Liver (tissue), 9 donors: ENCODE data around the gene GABRR1. TPM values are rescaled to one million over a fixed set of nuclear protein-coding genes. Genes with fewer than 3 reads are reported as not detected.

ENCODE experiments used
- DNase-seq: peaks from one replicate; pipeline ENCODE4 v3.0.0-alpha.2; 2017; ENCODE audit warnings: low spot score
- H3K27ac ChIP-seq, 2 donors: one replicate each; pipeline ENCODE4 v1.7.0; 2013; ENCODE audit warnings: inconsistent platforms in 2 of 2, low read length in 2 of 2, control low read depth in 1 of 2, low read depth in 1 of 2, mild to moderate bottlenecking in 1 of 2
- H3K27me3 ChIP-seq, 4 donors: one replicate each; pipeline versions ENCODE4 v1.6.1 to v1.7.0; 2013; ENCODE audit warnings: low read length in 3 of 4, inconsistent platforms in 1 of 4, mild to moderate bottlenecking in 1 of 4, moderate library complexity in 1 of 4; ENCODE audit not compliant: control insufficient read depth in 4 of 4, insufficient read depth in 4 of 4
- H3K36me3 ChIP-seq, 4 donors: one replicate each; pipeline versions ENCODE4 v1.6.1 to v1.7.0; 2013; ENCODE audit warnings: low read length in 3 of 4, mild to moderate bottlenecking in 3 of 4, low read depth in 1 of 4, moderate library complexity in 1 of 4; ENCODE audit not compliant: control insufficient read depth in 4 of 4, insufficient read depth in 3 of 4
- H3K4me1 ChIP-seq, 4 donors: one replicate each; pipeline versions ENCODE4 v1.6.1 to v1.7.0; 2013; ENCODE audit warnings: low read length in 3 of 4, mild to moderate bottlenecking in 3 of 4, moderate library complexity in 1 of 4; ENCODE audit not compliant: control insufficient read depth in 4 of 4, insufficient read depth in 4 of 4
- H3K4me3 ChIP-seq, 3 donors: one replicate each; pipeline versions ENCODE4 v1.6.1 to v1.7.0; 2013; ENCODE audit warnings: low read length in 3 of 3, control low read depth in 1 of 3, low read depth in 1 of 3, mild to moderate bottlenecking in 1 of 3
- H3K9ac ChIP-seq, 2 donors: one replicate each; pipeline ENCODE4 v1.7.0; 2013; ENCODE audit warnings: low read length in 2 of 2, mild to moderate bottlenecking in 2 of 2, moderate library complexity in 2 of 2, control low read depth in 1 of 2, low read depth in 1 of 2
- H3K9me3 ChIP-seq, 4 donors: one replicate each; pipeline versions ENCODE4 v1.6.1 to v1.7.0; 2013; ENCODE audit warnings: low read length in 3 of 4; ENCODE audit not compliant: control insufficient read depth in 4 of 4
- EGR1 ChIP-seq, 2 donors: IDR thresholded peaks; 2 replicates each; pipeline ENCODE4 v1.6.1; 2016 to 2018; ENCODE audit warnings: antibody characterized with exemption in 2 of 2, low read depth in 2 of 2
- GABPA ChIP-seq, 2 donors: IDR thresholded peaks in 1 of 2; conservative IDR thresholded peaks in 1 of 2; 2 replicates each; pipeline ENCODE4 v1.6.1; 2016; ENCODE audit warnings: antibody characterized with exemption in 2 of 2, mild to moderate bottlenecking in 1 of 2, moderate library complexity in 1 of 2
- HNF4A ChIP-seq, 2 donors: conservative IDR thresholded peaks; 2 replicates each; pipeline ENCODE4 v1.6.1; 2016; ENCODE audit warnings: antibody characterized with exemption in 2 of 2, mild to moderate bottlenecking in 2 of 2
- HNF4G ChIP-seq: IDR thresholded peaks from 2 replicates; pipeline ENCODE4 v1.6.1; 2016; ENCODE audit warnings: antibody characterized with exemption
- JUND ChIP-seq, 2 donors: IDR thresholded peaks; 2 replicates each; pipeline ENCODE4 v1.6.1; 2016; ENCODE audit warnings: antibody characterized with exemption in 2 of 2
- NR2F2 ChIP-seq: IDR thresholded peaks from 2 replicates; pipeline ENCODE4 v1.6.1; 2016; ENCODE audit warnings: antibody characterized with exemption
- RAD21 ChIP-seq, 2 donors: IDR thresholded peaks; 2 replicates each; pipeline ENCODE4 v1.6.1; 2016; ENCODE audit warnings: antibody characterized with exemption in 2 of 2, mild to moderate bottlenecking in 2 of 2
- RXRA ChIP-seq, 2 donors: IDR thresholded peaks; 2 replicates each; pipeline ENCODE4 v1.6.1; 2017 to 2018; ENCODE audit warnings: antibody characterized with exemption in 2 of 2, mild to moderate bottlenecking in 1 of 2
- SP1 ChIP-seq: IDR thresholded peaks from 2 replicates; pipeline ENCODE4 v1.6.1; 2018; ENCODE audit warnings: antibody characterized with exemption, mild to moderate bottlenecking
- TAF1 ChIP-seq: conservative IDR thresholded peaks from 2 replicates; pipeline ENCODE4 v1.6.1; 2016; ENCODE audit warnings: antibody characterized with exemption, mild to moderate bottlenecking
- YY1 ChIP-seq: IDR thresholded peaks from 2 replicates; pipeline ENCODE4 v1.6.1; 2016; ENCODE audit warnings: antibody characterized with exemption, mild to moderate bottlenecking
- WGBS: extraction: QIAGEN DNeasy Blood & Tissue Kit; methylation state at CpG from one replicate; pipeline ENCODE4 v1.1.7; 2013; 5-methylcytosine and 5-hydroxymethylcytosine counted together
- polyA plus RNA-seq, 2 donors: library from polyadenylated mRNA; stranded (reverse) in 1 of 2; unstranded in 1 of 2; fragments of 200-250 nt in 1 of 2; fragments of >200 nt in 1 of 2; fragmentation: Nextera tagmentation in 1 of 2; extraction: Ambion mirVana in 1 of 2; gene quantifications; one replicate each; pipeline versions ENCODE4 v1.2.1 to v1.2.3, GENCODE V29; 2013 to 2015
- total RNA-seq, 2 donors: library from RNA; depleted of rRNA; stranded (reverse); fragments of >200 nt; gene quantifications; one replicate each; pipeline ENCODE4 v1.2.3, GENCODE V29; 2014
- TF ChIP-seq, protein P1 (sequence below): fragments of 150-350 bp; IDR thresholded peaks from 2 replicates; pipeline ENCODE4 v1.5.1; 2017; ENCODE audit warnings: improper control_type of control experiment, low read depth, low read length; ENCODE audit not compliant: missing input control
- TF ChIP-seq, protein P2 (sequence below): IDR thresholded peaks from 2 replicates; pipeline ENCODE4 v1.6.1; 2016; ENCODE audit warnings: antibody characterized with exemption
- TF ChIP-seq, protein P3 (sequence below): IDR thresholded peaks from 2 replicates; pipeline ENCODE4 v1.6.1; 2016; ENCODE audit warnings: antibody characterized with exemption
- donor health status: healthy.
- donor health status: healthy.
- donor health status: healthy.
- donor health status: healthy.
- donor health status: healthy.

The GABRR1 gene
- total and polyA plus RNA-seq, 4 donors = not detected

DNA sequence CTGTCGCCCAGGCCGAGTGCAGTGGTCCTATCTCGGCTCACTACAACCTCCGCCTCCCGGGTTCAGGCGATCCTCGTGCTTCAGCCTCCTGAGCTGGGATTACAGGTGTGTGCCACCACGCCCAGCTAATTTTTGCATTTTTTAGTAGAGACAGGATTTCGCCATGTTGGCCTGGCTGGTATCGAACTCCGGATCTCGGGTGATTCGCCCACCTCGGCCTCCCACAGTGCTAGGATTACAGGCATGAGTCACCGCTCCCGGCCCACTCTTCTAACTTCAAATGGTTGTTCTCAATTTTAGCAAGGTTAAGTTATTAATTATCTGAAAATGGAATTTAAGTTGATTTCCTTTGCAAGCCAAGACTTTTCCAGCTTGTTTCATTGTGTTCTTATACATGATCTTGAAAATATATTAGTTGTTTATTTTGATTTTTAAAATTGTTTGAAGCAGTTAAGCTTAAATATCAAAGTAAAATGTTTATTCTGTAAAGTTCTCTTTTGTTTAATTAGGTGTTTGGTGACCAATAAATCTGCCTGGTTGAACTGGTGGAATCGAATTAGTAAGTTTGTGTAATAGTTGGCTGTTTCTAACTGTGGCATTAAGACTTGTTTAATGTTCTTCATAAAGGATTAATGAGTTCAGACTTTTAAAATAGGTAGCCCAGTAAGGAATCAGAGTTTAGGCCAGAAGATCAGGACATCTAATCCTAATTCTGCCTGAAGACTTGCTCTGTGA is 69.0 kb downstream of the GABRR1 start:
- H3K9ac ChIP-seq = no peak overlapping the region
- H3K9me3 ChIP-seq = no peaks in the 10 kb centered on the region
- peaks cover 0 to 12% (median 4%) of the 10 kb centered on the region in 4 donors for H3K4me1 ChIP-seq
- H3K27me3 ChIP-seq = no peaks in the 10 kb centered on the region
- 93% methylated on average over 17 of the region's 17 CpGs for WGBS
- no peak overlapping the region for H3K27ac ChIP-seq
- no peak overlapping the region for H3K4me3 ChIP-seq
- TF ChIP-seq NR2F2 (no peak), RXRA (IDR thresholded peaks at IDR 0.05) (no peak), SP1 (no peak), HNF4A (conservative IDR thresholded peaks at IDR 0.05) (no peak), GABPA (IDR thresholded peaks at IDR 0.05 in 1 of 2, conservative IDR thresholded peaks at IDR 0.05 in 1 of 2) (no peak), TAF1 (no peak), RAD21 (IDR thresholded peaks at IDR 0.05) (no peak), EGR1 (IDR thresholded peaks at IDR 0.05; ENCODE audit: low read depth in 2 of 2) (no peak)
- TF ChIP-seq, protein P1, sequence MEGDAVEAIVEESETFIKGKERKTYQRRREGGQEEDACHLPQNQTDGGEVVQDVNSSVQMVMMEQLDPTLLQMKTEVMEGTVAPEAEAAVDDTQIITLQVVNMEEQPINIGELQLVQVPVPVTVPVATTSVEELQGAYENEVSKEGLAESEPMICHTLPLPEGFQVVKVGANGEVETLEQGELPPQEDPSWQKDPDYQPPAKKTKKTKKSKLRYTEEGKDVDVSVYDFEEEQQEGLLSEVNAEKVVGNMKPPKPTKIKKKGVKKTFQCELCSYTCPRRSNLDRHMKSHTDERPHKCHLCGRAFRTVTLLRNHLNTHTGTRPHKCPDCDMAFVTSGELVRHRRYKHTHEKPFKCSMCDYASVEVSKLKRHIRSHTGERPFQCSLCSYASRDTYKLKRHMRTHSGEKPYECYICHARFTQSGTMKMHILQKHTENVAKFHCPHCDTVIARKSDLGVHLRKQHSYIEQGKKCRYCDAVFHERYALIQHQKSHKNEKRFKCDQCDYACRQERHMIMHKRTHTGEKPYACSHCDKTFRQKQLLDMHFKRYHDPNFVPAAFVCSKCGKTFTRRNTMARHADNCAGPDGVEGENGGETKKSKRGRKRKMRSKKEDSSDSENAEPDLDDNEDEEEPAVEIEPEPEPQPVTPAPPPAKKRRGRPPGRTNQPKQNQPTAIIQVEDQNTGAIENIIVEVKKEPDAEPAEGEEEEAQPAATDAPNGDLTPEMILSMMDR = no peak
- H3K36me3 ChIP-seq = peaks cover 0 to 1% (median 0%) of the 10 kb centered on the region in 4 donors
- no peak for DNase-seq

DNA sequence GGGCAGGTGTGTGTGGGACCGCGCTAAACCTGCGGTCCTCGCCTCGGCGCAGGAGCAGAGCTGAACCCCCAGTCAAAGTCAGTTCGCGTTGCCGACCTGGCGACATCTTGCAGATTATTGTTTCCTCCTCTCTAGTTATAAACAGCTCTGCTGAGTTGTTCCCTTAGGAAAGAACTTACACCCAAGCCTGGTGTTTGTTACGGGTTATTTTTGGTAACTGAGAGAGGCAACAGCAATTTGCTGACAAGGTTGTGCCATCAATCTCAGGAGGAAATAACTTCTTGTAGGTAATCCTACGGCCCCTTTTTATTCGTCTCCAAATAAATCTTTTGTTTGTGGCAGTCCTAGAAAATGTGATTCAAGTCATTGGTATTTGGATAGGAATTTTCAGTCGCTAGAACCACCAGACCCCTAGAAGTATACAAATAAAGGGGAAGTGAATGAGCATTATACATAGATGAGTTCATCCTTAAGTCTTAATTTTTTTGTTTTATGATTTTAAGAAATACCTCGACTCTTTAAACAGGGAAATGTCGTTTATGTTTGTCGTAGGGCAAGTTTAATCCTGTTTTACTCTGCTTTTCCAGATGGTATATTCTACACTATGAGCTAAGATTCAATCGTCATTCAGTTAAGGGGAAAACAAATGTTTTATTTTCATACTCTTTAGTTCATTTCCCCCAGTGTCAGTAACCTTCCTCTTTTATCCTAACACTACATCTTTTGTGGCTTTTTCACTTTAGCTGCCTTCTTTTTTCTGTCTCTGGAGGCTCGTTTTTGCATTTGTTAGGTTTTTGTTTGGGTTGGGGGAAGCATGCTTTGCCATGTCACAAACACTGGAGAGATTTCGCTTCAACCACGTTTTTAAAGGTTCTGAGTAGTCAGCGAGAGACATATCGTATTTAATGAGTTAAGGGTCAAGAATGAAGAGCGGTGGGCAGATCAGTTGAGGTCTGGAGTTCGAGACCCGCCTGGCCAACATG is 70.1 kb downstream of the GABRR1 start:
- TF ChIP-seq JUND (IDR thresholded peaks at IDR 0.05) (no peak), HNF4G (no peak), EGR1 (IDR thresholded peaks at IDR 0.05; ENCODE audit: low read depth in 2 of 2) (no peak)
- TF ChIP-seq, protein P2, sequence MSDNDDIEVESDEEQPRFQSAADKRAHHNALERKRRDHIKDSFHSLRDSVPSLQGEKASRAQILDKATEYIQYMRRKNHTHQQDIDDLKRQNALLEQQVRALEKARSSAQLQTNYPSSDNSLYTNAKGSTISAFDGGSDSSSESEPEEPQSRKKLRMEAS = no peak
- no peak for DNase-seq
- Histone ChIP-seq H3K9me3 (no peaks in the 10 kb centered on the region), H3K27ac (peak overlapping the region; percentile 77 to 86), H3K4me1 (peaks cover 0 to 12% (median 4%) of the 10 kb centered on the region in 4 donors), H3K27me3 (no peaks in the 10 kb centered on the region), H3K4me3 (peak overlapping the region; percentile 50 to 97 (median 82)), H3K36me3 (peaks cover 0 to 1% (median 0%) of the 10 kb centered on the region in 4 donors), H3K9ac (peak overlapping the region; percentile 42 to 59)
- WGBS = 38% methylated on average over 26 of the region's 26 CpGs

- peaks cover 0 to 12% (median 4%) of the 10 kb centered on the region in 4 donors for H3K4me1 ChIP-seq
- peak within 1 kb of the TSS; percentile 77 to 86 for H3K27ac ChIP-seq
- H3K9me3 ChIP-seq = no peaks in the 10 kb centered on the region
- DNase-seq = peak; percentile 74
- no peaks in the 10 kb centered on the region for H3K27me3 ChIP-seq
- peak within 1 kb of the TSS; percentile 50 to 97 (median 82) for H3K4me3 ChIP-seq
- peak within 1 kb of the TSS; percentile 59 to 77 for H3K9ac ChIP-seq
- WGBS = under 1% methylated on average over 102 of the region's 102 CpGs
- no peaks in the 10 kb centered on the region for H3K36me3 ChIP-seq
- TF ChIP-seq YY1 (no peak), GABPA (IDR thresholded peaks at IDR 0.05 in 1 of 2, conservative IDR thresholded peaks at IDR 0.05 in 1 of 2) (no peak), RAD21 (IDR thresholded peaks at IDR 0.05) (no peak), RXRA (IDR thresholded peaks at IDR 0.05) (no peak), HNF4A (conservative IDR thresholded peaks at IDR 0.05) (no peak), TAF1 (no peak), NR2F2 (no peak)
- TF ChIP-seq, protein P1 = no peak
- TF ChIP-seq, protein P3, sequence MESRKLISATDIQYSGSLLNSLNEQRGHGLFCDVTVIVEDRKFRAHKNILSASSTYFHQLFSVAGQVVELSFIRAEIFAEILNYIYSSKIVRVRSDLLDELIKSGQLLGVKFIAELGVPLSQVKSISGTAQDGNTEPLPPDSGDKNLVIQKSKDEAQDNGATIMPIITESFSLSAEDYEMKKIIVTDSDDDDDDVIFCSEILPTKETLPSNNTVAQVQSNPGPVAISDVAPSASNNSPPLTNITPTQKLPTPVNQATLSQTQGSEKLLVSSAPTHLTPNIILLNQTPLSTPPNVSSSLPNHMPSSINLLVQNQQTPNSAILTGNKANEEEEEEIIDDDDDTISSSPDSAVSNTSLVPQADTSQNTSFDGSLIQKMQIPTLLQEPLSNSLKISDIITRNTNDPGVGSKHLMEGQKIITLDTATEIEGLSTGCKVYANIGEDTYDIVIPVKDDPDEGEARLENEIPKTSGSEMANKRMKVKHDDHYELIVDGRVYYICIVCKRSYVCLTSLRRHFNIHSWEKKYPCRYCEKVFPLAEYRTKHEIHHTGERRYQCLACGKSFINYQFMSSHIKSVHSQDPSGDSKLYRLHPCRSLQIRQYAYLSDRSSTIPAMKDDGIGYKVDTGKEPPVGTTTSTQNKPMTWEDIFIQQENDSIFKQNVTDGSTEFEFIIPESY = no peak
Observed at GRCh38 chr6:89145956-89146717, 71.0 kb downstream of the GABRR1 start, which contains the start of gene PM20D2. Gene PM20D2, plus strand, starts transcription at chr6:89146055. Its CDS starts 90 bp downstream, at chr6:89146145.
